ENCODE results near the gene SLC38A6. TPM values are rescaled to one million over a fixed set of nuclear protein-coding genes. Genes with fewer than 3 reads are reported as not detected.

SLC38A6 gene
- total and polyA plus RNA-seq, 9 of the 15 experiments (the other 6 are each of a cell fraction or from before 2014, with no cell fraction given): 9.8 to 40.3 (median 17.6) TPM

GRCh38 chr14:61077437-61077836 lies 96.4 kb downstream of the SLC38A6 start:
- DNase-seq (ENCODE audit: extremely low read depth in 1 of 4, low spot score in 3 of 4) (no peak), ATAC-seq (no peak), FAIRE-seq (no peak)
- CTCF ChIA-PET (ENCODE audit: low intra/inter-chr PET ratio): no interaction called here
- Histone ChIP-seq H3K27ac (ENCODE audit: extremely low read depth, low read depth, low read length) (no peak overlapping the region), H3K9ac (ENCODE audit: insufficient read depth in 1 of 2, low read depth in 2 of 2, low read length in 2 of 2) (no peak overlapping the region), H3K9me1 (ENCODE audit: control insufficient read depth, insufficient read depth, low read length) (no peaks in the 10 kb centered on the region), H4K20me1 (replicated peaks; ENCODE audit: control insufficient read depth, insufficient read depth, low read length) (no peaks in the 10 kb centered on the region), H3K79me2 (ENCODE audit: control insufficient read depth, insufficient read depth, low read length) (no peaks in the 10 kb centered on the region), H3K9me3 (replicated peaks; ENCODE audit: control insufficient read depth, insufficient read depth, low read depth, low read length) (no peaks in the 10 kb centered on the region), H3K4me3 (no peak overlapping the region), H2AFZ (ENCODE audit: low read depth, low read length) (no peak overlapping the region), H3K27me3 (ENCODE audit: control insufficient read depth in 2 of 2, insufficient read depth in 2 of 2, low read length in 2 of 2) (no peaks in the 10 kb centered on the region), H3K4me2 (ENCODE audit: insufficient read depth, low read length) (no peak overlapping the region), H3K36me3 (ENCODE audit: control insufficient read depth, insufficient read depth, low read length) (no peaks in the 10 kb centered on the region), H3K4me1 (replicated peaks in 1 of 2; ENCODE audit: control insufficient read depth in 2 of 2, insufficient read depth in 2 of 2, low read length in 2 of 2) (no peaks in the 10 kb centered on the region)
- no TSS peak for BruUV-seq (replicated peaks)
- POLR2A ChIA-PET: no interaction called here
- in situ Hi-C loops (cut with MboI): no loop called here
- intact Hi-C loops (cut with micrococcal nuclease): no loop called here
- no peak for TF ChIP-seq HBP1 (CRISPR knock-in tag; IDR thresholded peaks at IDR 0.05)
- no peak for TF ChIP-seq SMC3 (conservative IDR thresholded peaks at IDR 0.05; ENCODE audit: insufficient read depth, low read depth, low read length)
- TF ChIP-seq ZFP91 (CRISPR knock-in tag; IDR thresholded peaks at IDR 0.05): no peak
- TF ChIP-seq NR2C1 (IDR thresholded peaks at IDR 0.05): no peak
- TF ChIP-seq NR2C1 (tag; IDR thresholded peaks at IDR 0.05): no peak
- TF ChIP-seq RB1 (IDR thresholded peaks at IDR 0.05; ENCODE audit: low read depth): no peak
- no peak for TF ChIP-seq RNF2 (IDR thresholded peaks at IDR 0.05)
- TF ChIP-seq BDP1 (IDR thresholded peaks at IDR 0.05; ENCODE audit: insufficient read depth, insufficient read length): no peak
- no peak for TF ChIP-seq ZNF584 (CRISPR knock-in tag; IDR thresholded peaks at IDR 0.05; ENCODE audit: low read depth)
- TF ChIP-seq CTCFL (IDR thresholded peaks at IDR 0.05; ENCODE audit: borderline replicate concordance, insufficient read depth, low read depth, low read length, poor library complexity, severe bottlenecking): no peak
- TF ChIP-seq TFE3 (CRISPR knock-in tag; IDR thresholded peaks at IDR 0.05): no peak
- no peak for TF ChIP-seq STAG1 (CRISPR knock-in tag; IDR thresholded peaks at IDR 0.05; ENCODE audit: borderline replicate concordance)
- no peak for TF ChIP-seq POLR3G (IDR thresholded peaks at IDR 0.05; ENCODE audit: extremely low read depth, insufficient read length, insufficient replicate concordance)
- TF ChIP-seq SIN3A (IDR thresholded peaks at IDR 0.05; ENCODE audit: borderline replicate concordance in 2 of 2, control insufficient read depth in 1 of 2, low read depth in 2 of 2, low read length in 2 of 2): no peak

All from K562 (cell line).